Measurements from ENCODE around the gene SND1.

The SND1 gene

DNA sequence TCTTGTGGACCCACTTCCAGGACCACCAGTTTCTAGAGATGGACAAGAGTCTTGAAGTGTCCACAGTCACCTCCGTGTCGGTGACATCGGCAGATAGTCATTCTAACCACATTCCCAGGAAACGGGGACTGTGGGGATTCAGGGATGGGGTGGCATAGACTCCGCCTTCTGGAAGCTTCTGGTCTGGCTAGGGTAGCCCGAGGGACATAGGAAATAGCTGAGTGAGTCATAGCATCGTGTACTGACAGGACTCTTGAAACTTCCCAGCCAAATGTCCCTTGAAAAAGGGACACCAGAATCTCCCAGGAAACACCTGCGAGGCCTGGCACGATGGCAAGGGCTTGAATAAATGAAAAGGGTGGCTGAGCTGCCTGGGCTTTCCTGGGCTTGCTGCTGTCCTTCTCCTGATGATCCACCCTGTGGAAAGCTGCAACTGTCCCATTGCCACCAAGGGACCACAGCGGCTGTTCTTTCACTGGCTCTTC lies 463.4 kb downstream of the SND1 start:
- DNase-seq (ENCODE audit: low read depth in 1 of 2, low spot score in 1 of 2) = no peak
- H3K4me3 ChIP-seq (replicated peaks; ENCODE audit: insufficient read depth, low read length) = no peak overlapping the region
- no peaks in the 10 kb centered on the region for H3K27me3 ChIP-seq (ENCODE audit: insufficient read depth, poor library complexity, severe bottlenecking)
- H3K27ac ChIP-seq (replicated peaks) = no peak overlapping the region
- no peak for TF ChIP-seq SPI1 (IDR thresholded peaks at IDR 0.05; ENCODE audit: borderline replicate concordance, low read depth)
- TF ChIP-seq GABPA (IDR thresholded peaks at IDR 0.05; ENCODE audit: low read depth) = no peak
- TF ChIP-seq, protein P1, sequence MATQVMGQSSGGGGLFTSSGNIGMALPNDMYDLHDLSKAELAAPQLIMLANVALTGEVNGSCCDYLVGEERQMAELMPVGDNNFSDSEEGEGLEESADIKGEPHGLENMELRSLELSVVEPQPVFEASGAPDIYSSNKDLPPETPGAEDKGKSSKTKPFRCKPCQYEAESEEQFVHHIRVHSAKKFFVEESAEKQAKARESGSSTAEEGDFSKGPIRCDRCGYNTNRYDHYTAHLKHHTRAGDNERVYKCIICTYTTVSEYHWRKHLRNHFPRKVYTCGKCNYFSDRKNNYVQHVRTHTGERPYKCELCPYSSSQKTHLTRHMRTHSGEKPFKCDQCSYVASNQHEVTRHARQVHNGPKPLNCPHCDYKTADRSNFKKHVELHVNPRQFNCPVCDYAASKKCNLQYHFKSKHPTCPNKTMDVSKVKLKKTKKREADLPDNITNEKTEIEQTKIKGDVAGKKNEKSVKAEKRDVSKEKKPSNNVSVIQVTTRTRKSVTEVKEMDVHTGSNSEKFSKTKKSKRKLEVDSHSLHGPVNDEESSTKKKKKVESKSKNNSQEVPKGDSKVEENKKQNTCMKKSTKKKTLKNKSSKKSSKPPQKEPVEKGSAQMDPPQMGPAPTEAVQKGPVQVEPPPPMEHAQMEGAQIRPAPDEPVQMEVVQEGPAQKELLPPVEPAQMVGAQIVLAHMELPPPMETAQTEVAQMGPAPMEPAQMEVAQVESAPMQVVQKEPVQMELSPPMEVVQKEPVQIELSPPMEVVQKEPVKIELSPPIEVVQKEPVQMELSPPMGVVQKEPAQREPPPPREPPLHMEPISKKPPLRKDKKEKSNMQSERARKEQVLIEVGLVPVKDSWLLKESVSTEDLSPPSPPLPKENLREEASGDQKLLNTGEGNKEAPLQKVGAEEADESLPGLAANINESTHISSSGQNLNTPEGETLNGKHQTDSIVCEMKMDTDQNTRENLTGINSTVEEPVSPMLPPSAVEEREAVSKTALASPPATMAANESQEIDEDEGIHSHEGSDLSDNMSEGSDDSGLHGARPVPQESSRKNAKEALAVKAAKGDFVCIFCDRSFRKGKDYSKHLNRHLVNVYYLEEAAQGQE (IDR thresholded peaks at IDR 0.05; ENCODE audit: insufficient replicate concordance, low read depth) = no peak
- no peak for TF ChIP-seq POLR2AphosphoS5 (IDR thresholded peaks at IDR 0.05; ENCODE audit: low read depth)
- TF ChIP-seq, protein P2, sequence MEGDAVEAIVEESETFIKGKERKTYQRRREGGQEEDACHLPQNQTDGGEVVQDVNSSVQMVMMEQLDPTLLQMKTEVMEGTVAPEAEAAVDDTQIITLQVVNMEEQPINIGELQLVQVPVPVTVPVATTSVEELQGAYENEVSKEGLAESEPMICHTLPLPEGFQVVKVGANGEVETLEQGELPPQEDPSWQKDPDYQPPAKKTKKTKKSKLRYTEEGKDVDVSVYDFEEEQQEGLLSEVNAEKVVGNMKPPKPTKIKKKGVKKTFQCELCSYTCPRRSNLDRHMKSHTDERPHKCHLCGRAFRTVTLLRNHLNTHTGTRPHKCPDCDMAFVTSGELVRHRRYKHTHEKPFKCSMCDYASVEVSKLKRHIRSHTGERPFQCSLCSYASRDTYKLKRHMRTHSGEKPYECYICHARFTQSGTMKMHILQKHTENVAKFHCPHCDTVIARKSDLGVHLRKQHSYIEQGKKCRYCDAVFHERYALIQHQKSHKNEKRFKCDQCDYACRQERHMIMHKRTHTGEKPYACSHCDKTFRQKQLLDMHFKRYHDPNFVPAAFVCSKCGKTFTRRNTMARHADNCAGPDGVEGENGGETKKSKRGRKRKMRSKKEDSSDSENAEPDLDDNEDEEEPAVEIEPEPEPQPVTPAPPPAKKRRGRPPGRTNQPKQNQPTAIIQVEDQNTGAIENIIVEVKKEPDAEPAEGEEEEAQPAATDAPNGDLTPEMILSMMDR (IDR thresholded peaks at IDR 0.05; ENCODE audit: insufficient read depth, low read length) = no peak

DNA sequence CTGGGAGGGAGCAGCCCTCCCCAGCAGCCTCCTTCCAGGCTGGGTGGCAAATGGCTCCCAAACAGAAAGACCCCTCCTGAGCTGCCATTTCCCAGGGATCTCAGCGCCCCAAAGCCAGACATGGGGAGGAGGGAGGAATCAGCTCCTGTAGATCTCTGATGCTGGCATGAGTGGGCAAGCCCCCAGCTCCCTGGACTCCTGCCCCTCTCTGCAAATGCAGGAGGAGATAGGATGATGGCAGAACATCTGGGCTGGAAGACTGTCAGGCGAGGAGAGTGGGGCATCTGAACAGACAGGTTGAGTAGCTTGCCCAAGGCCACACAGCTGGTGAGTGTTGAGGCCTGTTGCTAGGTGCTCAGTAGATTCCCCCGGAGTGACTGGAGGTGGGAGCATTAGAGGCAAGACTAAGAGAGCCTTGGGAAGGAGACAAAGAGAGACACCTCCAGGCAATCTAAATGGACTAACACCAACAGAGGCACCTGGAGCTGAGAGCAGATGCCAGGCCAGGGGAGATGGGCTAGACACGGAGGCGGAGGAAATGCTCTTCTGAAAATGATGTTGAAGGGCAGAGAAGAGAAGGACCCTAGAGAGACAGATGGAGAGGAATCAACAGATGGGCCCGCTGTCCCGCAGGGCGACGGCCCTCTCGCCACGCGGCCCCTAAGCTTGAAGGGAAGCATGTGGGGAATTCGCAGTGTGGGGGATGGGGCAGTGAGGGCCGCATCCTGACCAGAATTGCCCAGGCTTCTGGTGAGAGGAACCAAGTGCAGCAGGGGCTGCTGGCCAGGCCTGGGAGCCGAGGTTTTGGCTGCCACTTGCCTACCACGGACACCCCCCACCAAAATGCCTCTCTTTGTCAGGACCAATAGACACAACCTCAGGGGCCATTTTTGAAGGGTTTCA lies 464.1 kb downstream of the SND1 start:
- TF ChIP-seq, protein P1 (IDR thresholded peaks at IDR 0.05; ENCODE audit: insufficient replicate concordance, low read depth) = no peak
- TF ChIP-seq GABPA (IDR thresholded peaks at IDR 0.05; ENCODE audit: low read depth) = no peak
- H3K4me3 ChIP-seq (replicated peaks; ENCODE audit: insufficient read depth, low read length) = no peak overlapping the region
- H3K27me3 ChIP-seq (ENCODE audit: insufficient read depth, poor library complexity, severe bottlenecking) = no peaks in the 10 kb centered on the region
- DNase-seq (ENCODE audit: low read depth in 1 of 2, low spot score in 1 of 2) = no peak
- no peak overlapping the region for H3K27ac ChIP-seq (replicated peaks)

DNA sequence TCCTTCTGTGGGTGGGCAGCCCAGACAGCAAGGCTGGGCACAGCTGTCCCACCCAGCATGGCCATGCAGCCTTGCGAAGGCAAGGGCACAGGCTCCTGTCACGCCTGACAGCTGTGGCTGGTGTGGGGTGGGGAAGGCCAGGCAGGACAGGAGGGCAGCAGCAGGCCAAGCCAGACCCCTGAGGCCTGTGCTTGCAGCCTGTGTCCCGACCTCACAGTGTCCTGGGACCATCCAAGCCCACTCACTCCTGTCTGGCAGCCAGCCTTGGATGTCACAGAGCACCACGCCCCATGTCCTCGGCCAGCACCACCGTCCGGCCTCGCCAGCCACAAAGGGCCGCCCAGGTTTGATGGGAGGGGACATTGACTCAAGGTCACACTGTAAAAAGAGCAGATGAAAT lies 464.7 kb downstream of the SND1 start:
- Histone ChIP-seq H3K4me3 (replicated peaks; ENCODE audit: insufficient read depth, low read length) (no peak overlapping the region), H3K27me3 (ENCODE audit: insufficient read depth, poor library complexity, severe bottlenecking) (no peaks in the 10 kb centered on the region), H3K27ac (replicated peaks) (no peak overlapping the region)
- no peak for DNase-seq (ENCODE audit: low read depth in 1 of 2, low spot score in 1 of 2)
- no peak for TF ChIP-seq SPI1 (IDR thresholded peaks at IDR 0.05; ENCODE audit: borderline replicate concordance, low read depth)
- TF ChIP-seq POLR2AphosphoS5 (IDR thresholded peaks at IDR 0.05; ENCODE audit: low read depth) = no peak
- no peak for TF ChIP-seq GABPA (IDR thresholded peaks at IDR 0.05; ENCODE audit: low read depth)
- TF ChIP-seq, protein P2 (IDR thresholded peaks at IDR 0.05; ENCODE audit: insufficient read depth, low read length) = no peak

DNA sequence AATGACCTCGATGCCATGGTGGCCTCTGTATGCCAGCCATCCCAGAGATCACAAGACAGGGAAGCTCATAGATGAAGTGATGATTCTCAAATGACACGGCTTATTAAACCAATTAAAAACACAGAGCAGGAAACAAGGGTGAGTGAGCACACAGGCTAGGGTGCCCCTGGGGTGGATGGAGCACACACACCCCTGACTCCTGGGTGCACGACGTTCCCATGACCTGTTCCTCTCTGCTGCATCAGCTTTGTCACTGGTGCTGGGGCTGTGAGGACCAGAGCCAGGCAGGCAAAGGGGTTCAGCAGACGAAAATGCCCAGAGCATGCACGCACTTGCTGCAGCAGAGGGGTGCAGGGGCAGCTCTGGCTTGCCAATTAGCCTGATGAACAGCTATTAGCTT lies 465.7 kb downstream of the SND1 start:
- H3K4me3 ChIP-seq (replicated peaks; ENCODE audit: insufficient read depth, low read length) = no peak overlapping the region
- no peaks in the 10 kb centered on the region for H3K27me3 ChIP-seq (ENCODE audit: insufficient read depth, poor library complexity, severe bottlenecking)
- DNase-seq (ENCODE audit: low read depth in 1 of 2, low spot score in 1 of 2) = no peak
- TF ChIP-seq, protein P1 (IDR thresholded peaks at IDR 0.05; ENCODE audit: insufficient replicate concordance, low read depth) = no peak
- TF ChIP-seq, protein P2 (IDR thresholded peaks at IDR 0.05; ENCODE audit: insufficient read depth, low read length) = no peak
- TF ChIP-seq SPI1 (IDR thresholded peaks at IDR 0.05; ENCODE audit: borderline replicate concordance, low read depth) (no peak), GABPA (IDR thresholded peaks at IDR 0.05; ENCODE audit: low read depth) (no peak), POLR2AphosphoS5 (IDR thresholded peaks at IDR 0.05; ENCODE audit: low read depth) (no peak)
- H3K27ac ChIP-seq (replicated peaks) = no peak overlapping the region

All from HL-60 (cell line).